LNCaP clone FGC (cell line): ENCODE results near the gene EHHADH.

Experiments
- DNase-seq: peaks from one replicate; pipeline ENCODE4 v3.0.0-alpha.2; 2011; ENCODE audit warnings: low read depth
- H3K4me3 ChIP-seq: 2 replicates; pipeline ENCODE4 v1.5.1; 2011; ENCODE audit warnings: mild to moderate bottlenecking, low read depth, low read length, control low read depth
- CTCF ChIP-seq: IDR thresholded peaks from 2 replicates; pipeline ENCODE4 v1.5.1; 2012; ENCODE audit warnings: mild to moderate bottlenecking; ENCODE audit not compliant: control insufficient read depth, insufficient read depth; ENCODE audit errors: extremely low read depth

The EHHADH gene

GRCh38 chr3:185153861-185154629 lies 99.8 kb downstream of the EHHADH start:
- no peak overlapping the region for H3K4me3 ChIP-seq
- no peak for TF ChIP-seq CTCF
- no peak for DNase-seq

GRCh38 chr3:185153171-185153771 lies 100.6 kb downstream of the EHHADH start:
- DNase-seq: no peak
- no peak for TF ChIP-seq CTCF
- peak overlapping the region; percentile 52 for H3K4me3 ChIP-seq

GRCh38 chr3:185152410-185153170 lies 101.3 kb downstream of the EHHADH start, which contains the start of gene C3orf70:
TSS of gene C3orf70 (minus strand) at chr3:185153060. CDS start at chr3:185152823, 237 bp downstream.
- DNase-seq: peak; percentile 7
- H3K4me3 ChIP-seq: peak within 1 kb of the TSS; percentile 52
- no peak for TF ChIP-seq CTCF

- TF ChIP-seq CTCF: no peak
- no peak overlapping the region for H3K4me3 ChIP-seq
These were observed 101.9 kb downstream of the EHHADH start for GRCh38 chr3:185151964-185152409.

GRCh38 chr3:185151101-185151963 lies 102.5 kb downstream of the EHHADH start:
- H3K4me3 ChIP-seq: no peak overlapping the region
- TF ChIP-seq CTCF: no peak
- DNase-seq: no peak

More at GRCh38 chr3:185151964-185152409, 101.9 kb downstream of the EHHADH start:
- DNase-seq: no peak

- TF ChIP-seq CTCF: no peak
These were observed 103.3 kb downstream of the EHHADH start for GRCh38 chr3:185150561-185150960.

More at GRCh38 chr3:185150561-185150960, 103.3 kb downstream of the EHHADH start:
- H3K4me3 ChIP-seq: no peak overlapping the region
- no peak for DNase-seq
